SK-N-SH (cell line): ENCODE results near the gene SYT13. TPM values are rescaled to one million over a fixed set of nuclear protein-coding genes. Genes with fewer than 3 reads are reported as not detected.

ENCODE experiments used
- CTCF ChIA-PET: fragments of 300-600, 350-600 bp; formaldehyde crosslinking; extraction: SDS; loops from one replicate; lab custom pipeline; 2021; lab: Yijun Ruan, JAX
- POLR2A ChIA-PET: fragments of 350-600 bp; sonication (Branson Sonifier 250); formaldehyde crosslinking; extraction: SDS; loops from one replicate; lab custom pipeline; 2020; ENCODE audit warnings: antibody characterized with exemption, inconsistent platforms; lab: Yijun Ruan, JAX
- DNase-seq: peaks from one replicate; pipeline ENCODE4 v3.0.0; 2012
- H2AFZ ChIP-seq: fragments of 200-600 bp; sonication (generic); 2 replicates; pipeline ENCODE4 v1.8.1; 2016; ENCODE audit warnings: antibody characterized with exemption, mild to moderate bottlenecking, low read depth
- H3F3A ChIP-seq: fragments of 200-600 bp; sonication (generic); replicated peaks from 2 replicates; pipeline ENCODE3; 2016; ENCODE audit warnings: antibody characterized with exemption, mild to moderate bottlenecking; ENCODE audit not compliant: insufficient read depth
- H3K27ac ChIP-seq, 2 experiments: fragments of 200-500 bp in 1 of 2; fragments of 200-600 bp in 1 of 2; sonication (Bioruptor generic) in 1 of 2; sonication (generic), shearing (Covaris generic) in 1 of 2; 2 replicates each; pipeline versions ENCODE4 v1.5.1 to v1.6.1; 2014 to 2016; ENCODE audit warnings: low read depth in 2 of 2, inconsistent platforms in 1 of 2, low read length in 1 of 2, mild to moderate bottlenecking in 1 of 2, mixed read lengths in 1 of 2
- H3K27me3 ChIP-seq: fragments of 200-600 bp; sonication (generic), shearing (Covaris generic); 2 replicates; pipeline ENCODE4 v1.6.1; 2016; ENCODE audit warnings: mixed run types; ENCODE audit not compliant: insufficient read depth
- H3K36me3 ChIP-seq, 2 experiments: fragments of 200-500 bp in 1 of 2; fragments of 200-600 bp in 1 of 2; sonication (Bioruptor generic) in 1 of 2; sonication (generic) in 1 of 2; replicated peaks in 1 of 2; 2 replicates each; pipeline versions ENCODE3 to v1.5.1; 2014 to 2016; ENCODE audit warnings: low read length in 1 of 2, mild to moderate bottlenecking in 1 of 2; ENCODE audit not compliant: insufficient read depth in 2 of 2, control insufficient read depth in 1 of 2
- H3K4me1 ChIP-seq, 2 experiments: fragments of 200-500 bp in 1 of 2; fragments of 200-600 bp in 1 of 2; sonication (Bioruptor generic) in 1 of 2; sonication (generic), shearing (Covaris generic) in 1 of 2; 2 replicates each; pipeline versions ENCODE4 v1.5.1 to v1.6.1; 2014 to 2016; ENCODE audit warnings: low read depth in 1 of 2, low read length in 1 of 2, mixed run types in 1 of 2; ENCODE audit not compliant: insufficient read depth in 2 of 2, control insufficient read depth in 1 of 2
- H3K4me2 ChIP-seq: fragments of 200-600 bp; sonication (generic), shearing (Covaris generic); 2 replicates; pipeline ENCODE4 v1.6.1; 2017; ENCODE audit warnings: mixed run types
- H3K4me3 ChIP-seq, 2 experiments: fragments of 200-500 bp in 1 of 2; fragments of 200-600 bp in 1 of 2; sonication (Bioruptor generic) in 1 of 2; sonication (generic), shearing (Covaris generic) in 1 of 2; 2 replicates each; pipeline versions ENCODE4 v1.5.1 to v1.8.1; 2014 to 2016; ENCODE audit warnings: low read depth in 2 of 2, inconsistent platforms in 1 of 2, low read length in 1 of 2, mild to moderate bottlenecking in 1 of 2, mixed read lengths in 1 of 2, moderate library complexity in 1 of 2
- H3K79me2 ChIP-seq: fragments of 200-600 bp; sonication (generic); 2 replicates; pipeline ENCODE4 v1.8.1; 2017; ENCODE audit warnings: mild to moderate bottlenecking; ENCODE audit not compliant: insufficient read depth
- H3K9ac ChIP-seq: fragments of 200-600 bp; sonication (generic); 2 replicates; pipeline ENCODE4 v1.6.1; 2017; ENCODE audit warnings: mixed run types
- H3K9me2 ChIP-seq: fragments of 200-600 bp; sonication (generic); 2 replicates; pipeline ENCODE4 v1.6.1; 2017; ENCODE audit warnings: mixed run types
- H3K9me3 ChIP-seq: fragments of 200-600 bp; sonication (generic); 2 replicates; pipeline ENCODE4 v1.6.1; 2017; ENCODE audit warnings: mixed run types, mild to moderate bottlenecking, moderate library complexity
- H4K20me1 ChIP-seq: fragments of 200-600 bp; sonication (generic); 2 replicates; pipeline ENCODE4 v1.6.1; 2017; ENCODE audit warnings: mild to moderate bottlenecking, mixed run types; ENCODE audit not compliant: insufficient read depth
- CHD2 ChIP-seq: fragments of 150-350 bp; IDR thresholded peaks from 2 replicates; pipeline ENCODE4 v1.6.1; 2018; ENCODE audit warnings: low read length; ENCODE audit not compliant: partially characterized antibody
- ELF1 ChIP-seq: IDR thresholded peaks from 2 replicates; pipeline ENCODE4 v1.4.0; 2012
- EZH2phosphoT487 ChIP-seq: fragments of 200-600 bp; sonication (generic); IDR thresholded peaks from 2 replicates; pipeline ENCODE4 v1.6.1; 2017; ENCODE audit warnings: low read depth, mixed run types, mild to moderate bottlenecking, antibody characterized with exemption, moderate library complexity, borderline replicate concordance
- FOXJ3 ChIP-seq: sonication (generic); formaldehyde crosslinking; IDR thresholded peaks from 2 replicates; pipeline ENCODE4 v1.5.1; 2020; ENCODE audit warnings: mild to moderate bottlenecking, missing genetic modification reagents
- JUND ChIP-seq: IDR thresholded peaks from 2 replicates; pipeline ENCODE4 v1.4.0; 2012
- MEF2A ChIP-seq: IDR thresholded peaks from 2 replicates; pipeline ENCODE4 v1.4.0; 2012; ENCODE audit warnings: low read depth, borderline replicate concordance
- NRF1 ChIP-seq: IDR thresholded peaks from 2 replicates; pipeline ENCODE4 v1.6.1; 2012; ENCODE audit warnings: low read depth, mild to moderate bottlenecking, low read length
- PBX3 ChIP-seq: IDR thresholded peaks from 2 replicates; pipeline ENCODE4; 2012
- RCOR1 ChIP-seq: fragments of 150-350 bp; IDR thresholded peaks from 2 replicates; pipeline ENCODE4 v1.6.1; 2017; ENCODE audit warnings: antibody characterized with exemption, low read length
- REST ChIP-seq: IDR thresholded peaks from 2 replicates; pipeline ENCODE4 v1.6.1; 2012; ENCODE audit warnings: mild to moderate bottlenecking, low read depth, low read length, moderate library complexity
- RFX5 ChIP-seq: IDR thresholded peaks from 2 replicates; pipeline ENCODE4 v1.6.1; 2012; ENCODE audit warnings: mild to moderate bottlenecking, improper control_type of control experiment, low read length
- RXRA ChIP-seq: IDR thresholded peaks from 2 replicates; pipeline ENCODE4 v1.4.0; 2012; ENCODE audit warnings: low read depth, mild to moderate bottlenecking, borderline replicate concordance
- TCF12 ChIP-seq: IDR thresholded peaks from 2 replicates; pipeline ENCODE4 v1.4.0; 2012
- TEAD4 ChIP-seq: IDR thresholded peaks from 2 replicates; pipeline ENCODE4 v1.4.0; 2012; ENCODE audit warnings: mild to moderate bottlenecking, borderline replicate concordance; ENCODE audit not compliant: insufficient read depth
- USF2 ChIP-seq: fragments of 150-350 bp; IDR thresholded peaks from 2 replicates; pipeline ENCODE4 v1.6.1; 2017; ENCODE audit warnings: antibody characterized with exemption, low read length, low read depth, borderline replicate concordance
- YY1 ChIP-seq: IDR thresholded peaks from 2 replicates; pipeline ENCODE4 v1.4.0; 2012; ENCODE audit warnings: low read depth, mild to moderate bottlenecking
- ZBTB33 ChIP-seq: IDR thresholded peaks from 2 replicates; pipeline ENCODE4 v1.4.0; 2012; ENCODE audit warnings: low read depth, borderline replicate concordance
- WGBS: methylation state at CpG from one replicate; pipeline ENCODE4 v1.1.6; 2017; ENCODE audit warnings: low lambda C conversion rate; 5-methylcytosine and 5-hydroxymethylcytosine counted together
- polyA plus RNA-seq, 3 experiments: library from polyadenylated mRNA; depleted of rRNA; stranded (reverse); fragments of >200 nt; gene quantifications; 2 replicates each; pipeline ENCODE4 v1.2.3, GENCODE V29; 2012
- TF ChIP-seq, protein P1 (sequence below): fragments of 150-350 bp; IDR thresholded peaks from 2 replicates; pipeline ENCODE4 v1.6.1; 2016; ENCODE audit warnings: mild to moderate bottlenecking, low read depth, low read length
- TF ChIP-seq, protein P2 (sequence below): IDR thresholded peaks from 2 replicates; pipeline ENCODE4 v1.4.0; 2012; ENCODE audit warnings: low read depth

SYT13 gene
- polyA plus RNA-seq, 1 of the 3 experiments (the other 2 are of a cell fraction): not detected

GRCh38 chr11:45225277-45225676 is 60.9 kb downstream of the SYT13 start (continued):
- TF ChIP-seq RXRA (no peak), PBX3 (no peak), NRF1 (no peak), FOXJ3 (CRISPR knock-in tag) (no peak), JUND (no peak)
- TF ChIP-seq, protein P1, sequence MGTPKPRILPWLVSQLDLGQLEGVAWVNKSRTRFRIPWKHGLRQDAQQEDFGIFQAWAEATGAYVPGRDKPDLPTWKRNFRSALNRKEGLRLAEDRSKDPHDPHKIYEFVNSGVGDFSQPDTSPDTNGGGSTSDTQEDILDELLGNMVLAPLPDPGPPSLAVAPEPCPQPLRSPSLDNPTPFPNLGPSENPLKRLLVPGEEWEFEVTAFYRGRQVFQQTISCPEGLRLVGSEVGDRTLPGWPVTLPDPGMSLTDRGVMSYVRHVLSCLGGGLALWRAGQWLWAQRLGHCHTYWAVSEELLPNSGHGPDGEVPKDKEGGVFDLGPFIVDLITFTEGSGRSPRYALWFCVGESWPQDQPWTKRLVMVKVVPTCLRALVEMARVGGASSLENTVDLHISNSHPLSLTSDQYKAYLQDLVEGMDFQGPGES: no peak
- TF ChIP-seq, all 33 proteins: peak for 0

- Histone ChIP-seq H3K4me1 (no peaks in the 10 kb centered on the region), H3K27me3 (no peaks in the 10 kb centered on the region), H3K9me2 (no peaks in the 10 kb centered on the region), H3K4me2 (no peak overlapping the region), H3F3A (no peaks in the 10 kb centered on the region), H3K79me2 (no peaks in the 10 kb centered on the region), H3K9ac (no peak overlapping the region), H2AFZ (no peak overlapping the region), H3K4me3 (no peak overlapping the region), H3K27ac (no peak overlapping the region), H3K36me3 (peaks cover 0 to 19% of the 10 kb centered on the region in 2 experiments), H3K9me3 (no peaks in the 10 kb centered on the region), H4K20me1 (no peaks in the 10 kb centered on the region)
- no peak for DNase-seq
- no peak for TF ChIP-seq MEF2A
- no peak for TF ChIP-seq ZBTB33
- TF ChIP-seq TEAD4: no peak
- TF ChIP-seq RCOR1: no peak
- no peak for TF ChIP-seq NRF1
- TF ChIP-seq CHD2: no peak
- no peak for TF ChIP-seq USF2
- TF ChIP-seq RFX5: no peak
- no peak for TF ChIP-seq PBX3
- TF ChIP-seq EZH2phosphoT487: no peak
- TF ChIP-seq, protein P2, sequence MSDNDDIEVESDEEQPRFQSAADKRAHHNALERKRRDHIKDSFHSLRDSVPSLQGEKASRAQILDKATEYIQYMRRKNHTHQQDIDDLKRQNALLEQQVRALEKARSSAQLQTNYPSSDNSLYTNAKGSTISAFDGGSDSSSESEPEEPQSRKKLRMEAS: no peak
- TF ChIP-seq ELF1: no peak
- no peak for TF ChIP-seq REST
- no peak for TF ChIP-seq TCF12
- no peak for TF ChIP-seq RXRA
- no peak for TF ChIP-seq YY1
- ChIA-PET CTCF (interaction anchor here (3.9 kb wide), 1 partner anchor 8 kb away, joined by 29 read pairs; no protein-coding TSS in a partner anchor), POLR2A (no interaction called here)
- 95% methylated on average over 8 of the region's 11 CpGs for WGBS
Observed at GRCh38 chr11:45224766-45225165, 61.4 kb downstream of the SYT13 start.
